Measurements from ENCODE around the gene POP7.
"Not testable (repeated sequence)": the region's sequence is repeated elsewhere in the genome, so short reads cannot be mapped to it uniquely, and the experiment has no call there.

DNA sequence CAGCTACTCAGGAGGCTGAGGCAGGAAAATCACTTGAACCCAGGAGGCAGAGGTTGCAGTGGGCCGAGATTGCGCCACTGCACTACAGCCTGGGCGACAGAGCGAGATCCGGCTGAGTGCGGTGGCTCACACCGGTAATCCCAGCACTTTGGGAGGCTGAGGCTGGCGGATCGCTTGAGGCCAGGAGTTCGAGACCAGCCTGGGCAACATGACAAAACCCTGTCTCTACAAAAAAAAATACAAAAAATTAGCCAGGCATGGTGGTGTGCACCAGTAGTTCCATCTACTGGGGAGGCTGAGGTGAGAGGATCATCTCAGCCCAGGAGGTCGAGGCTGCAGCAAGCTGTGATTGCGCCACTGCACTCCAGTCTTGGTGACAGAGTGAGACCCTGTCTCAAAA is 36.8 kb upstream of the POP7 start:
- TF ChIP-seq, protein P1, sequence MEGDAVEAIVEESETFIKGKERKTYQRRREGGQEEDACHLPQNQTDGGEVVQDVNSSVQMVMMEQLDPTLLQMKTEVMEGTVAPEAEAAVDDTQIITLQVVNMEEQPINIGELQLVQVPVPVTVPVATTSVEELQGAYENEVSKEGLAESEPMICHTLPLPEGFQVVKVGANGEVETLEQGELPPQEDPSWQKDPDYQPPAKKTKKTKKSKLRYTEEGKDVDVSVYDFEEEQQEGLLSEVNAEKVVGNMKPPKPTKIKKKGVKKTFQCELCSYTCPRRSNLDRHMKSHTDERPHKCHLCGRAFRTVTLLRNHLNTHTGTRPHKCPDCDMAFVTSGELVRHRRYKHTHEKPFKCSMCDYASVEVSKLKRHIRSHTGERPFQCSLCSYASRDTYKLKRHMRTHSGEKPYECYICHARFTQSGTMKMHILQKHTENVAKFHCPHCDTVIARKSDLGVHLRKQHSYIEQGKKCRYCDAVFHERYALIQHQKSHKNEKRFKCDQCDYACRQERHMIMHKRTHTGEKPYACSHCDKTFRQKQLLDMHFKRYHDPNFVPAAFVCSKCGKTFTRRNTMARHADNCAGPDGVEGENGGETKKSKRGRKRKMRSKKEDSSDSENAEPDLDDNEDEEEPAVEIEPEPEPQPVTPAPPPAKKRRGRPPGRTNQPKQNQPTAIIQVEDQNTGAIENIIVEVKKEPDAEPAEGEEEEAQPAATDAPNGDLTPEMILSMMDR (IDR thresholded peaks at IDR 0.05) = not testable (repeated sequence)
- TF ChIP-seq ZFX (IDR thresholded peaks at IDR 0.05; ENCODE audit: borderline replicate concordance) = not testable (repeated sequence)
